CD4-positive, alpha-beta T cell treated with Interferon gamma for 1 hour (primary cell): ENCODE data around the gene HECTD4.
A peak's percentile ranks its signal among the peaks of the same experiment; 100 is the strongest.

Experiments used
- DNase-seq: peaks from one replicate; pipeline ENCODE4 v3.0.0-alpha.2; 2020

Gene HECTD4

DNA sequence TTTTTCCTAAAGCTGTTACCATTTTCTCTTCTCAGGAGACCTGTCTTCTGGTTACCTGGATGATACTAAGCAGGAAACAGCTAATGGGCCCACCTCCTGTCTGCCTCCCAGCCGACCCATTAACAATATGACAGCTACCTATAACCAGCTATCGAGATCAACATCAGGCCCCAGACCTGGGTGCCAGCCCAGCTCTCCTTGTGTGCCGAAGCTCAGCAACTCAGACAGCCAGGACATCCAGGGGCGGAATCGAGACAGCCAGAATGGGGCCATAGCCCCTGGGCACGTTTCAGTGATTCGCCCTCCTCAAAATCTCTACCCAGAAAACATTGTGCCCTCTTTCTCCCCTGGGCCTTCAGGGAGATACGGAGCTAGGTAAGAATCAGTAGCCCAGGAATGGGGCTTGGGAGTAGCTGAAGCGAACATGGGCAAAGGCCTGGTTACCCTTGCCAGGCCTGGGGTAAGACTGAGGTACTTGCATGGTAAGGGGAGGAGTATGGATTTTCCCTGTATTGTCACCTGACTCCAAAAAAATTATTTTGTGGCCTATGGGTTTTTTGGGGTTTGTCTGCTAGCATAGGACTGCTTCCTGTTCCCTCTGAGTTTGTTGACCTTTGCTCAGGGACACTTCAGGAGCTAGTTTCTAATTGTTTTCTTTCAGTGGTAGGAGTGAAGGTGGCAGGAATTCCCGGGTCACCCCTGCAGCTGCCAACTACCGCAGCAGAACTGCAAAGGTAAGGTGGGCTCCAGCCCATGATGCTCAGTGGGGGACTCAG, 230.3 kb downstream of the HECTD4 start:
- no peak for DNase-seq

GRCh38 chr12:112149596-112149995, 232.6 kb downstream of the HECTD4 start:
- no peak for DNase-seq

DNA sequence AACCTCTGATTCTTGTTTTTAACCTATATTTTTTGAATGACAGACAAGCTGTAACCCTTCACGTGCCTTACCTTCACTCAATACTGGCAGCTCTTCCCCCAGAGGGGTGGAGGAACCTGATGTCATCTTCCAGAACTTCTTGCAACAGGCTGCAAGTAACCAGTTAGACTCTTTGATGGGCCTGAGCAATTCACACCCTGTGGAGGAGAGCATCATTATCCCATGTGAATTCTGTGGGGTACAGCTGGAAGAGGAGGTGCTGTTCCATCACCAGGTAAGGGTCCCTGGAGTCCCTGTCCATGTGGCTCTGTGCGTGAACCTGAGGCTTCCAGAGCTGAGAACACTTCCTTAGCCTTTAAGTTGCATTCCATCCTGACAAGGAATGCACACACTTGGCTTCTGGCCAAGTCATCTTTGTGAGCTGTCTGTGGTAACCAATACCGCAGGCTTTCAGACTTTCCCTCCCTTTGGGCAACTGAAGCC, 234.2 kb downstream of the HECTD4 start:
- DNase-seq, result no peak

- no peak for DNase-seq
Measured at GRCh38 chr12:112146123-112146522, 236.1 kb downstream of the HECTD4 start.

- DNase-seq, result no peak
Measured at GRCh38 chr12:112140728-112141127, 241.5 kb downstream of the HECTD4 start.

GRCh38 chr12:112134731-112135130, 247.5 kb downstream of the HECTD4 start:
- no peak for DNase-seq

GRCh38 chr12:112133418-112133817, 248.8 kb downstream of the HECTD4 start:
- DNase-seq, result no peak

DNA sequence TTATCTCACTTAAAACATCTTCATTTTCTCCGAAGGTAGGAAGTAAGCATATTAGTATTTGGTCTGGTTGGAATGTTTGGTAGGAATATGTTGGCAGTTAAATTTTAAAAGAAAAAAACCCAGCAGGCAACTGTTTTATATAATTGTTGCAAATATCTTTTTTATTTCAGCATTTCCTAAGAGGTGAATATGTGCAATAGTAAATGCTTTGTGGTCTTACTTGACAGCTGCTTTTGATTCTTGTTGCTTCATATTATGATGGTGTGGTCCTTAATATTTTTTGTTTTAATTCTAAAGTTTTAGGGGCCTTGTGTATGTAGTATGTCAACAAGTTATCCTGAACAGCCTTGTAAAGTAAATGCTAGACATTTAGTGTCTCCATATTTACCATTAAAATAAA, 250.5 kb downstream of the HECTD4 start:
- no peak for DNase-seq

DNA sequence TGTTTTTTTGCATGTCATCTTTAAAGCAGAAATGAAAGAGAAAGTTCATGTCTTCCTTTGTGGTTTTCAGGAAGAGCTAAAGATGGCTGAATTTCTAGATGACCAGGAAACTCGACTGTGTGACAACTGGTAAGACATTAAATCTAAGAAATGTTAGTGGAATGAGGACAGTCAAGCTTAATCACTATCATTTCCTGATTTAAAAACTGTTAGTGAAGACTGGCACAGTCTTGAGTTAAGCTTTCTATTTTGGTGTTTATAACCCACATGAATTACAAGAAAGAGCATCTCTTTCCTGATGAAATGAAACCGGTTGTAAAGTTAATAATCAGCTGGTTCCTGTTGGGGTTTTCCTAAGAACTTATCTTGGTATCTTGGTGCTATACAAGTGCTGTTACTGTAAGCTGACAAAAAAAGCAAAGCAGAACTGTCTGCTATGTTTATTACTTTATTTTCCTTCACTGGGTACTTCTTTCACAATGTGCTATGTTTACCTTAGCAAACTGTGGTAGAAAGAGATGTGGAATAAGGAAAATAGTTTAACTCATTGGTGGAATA, 251.7 kb downstream of the HECTD4 start:
- DNase-seq, result no peak

DNA sequence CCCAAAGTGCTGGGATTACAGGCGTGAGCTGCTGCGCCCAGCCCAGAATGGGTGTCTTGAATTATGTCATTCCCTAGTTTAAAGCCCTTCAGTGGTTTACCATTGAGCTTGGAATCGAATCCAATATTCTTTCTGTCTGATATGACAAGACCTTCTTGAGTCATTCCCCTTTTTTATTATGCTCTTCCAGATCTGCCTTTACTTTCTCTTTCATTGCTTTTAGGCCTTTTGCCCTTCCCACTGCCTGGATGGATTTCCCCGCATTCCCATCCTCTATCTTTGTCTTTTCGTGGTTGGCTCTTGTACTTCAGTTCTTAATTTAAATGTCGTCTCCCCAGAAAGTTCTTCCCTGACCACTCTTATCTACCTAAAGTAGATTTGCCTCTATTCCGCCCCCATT, 255.3 kb downstream of the HECTD4 start:
- no peak for DNase-seq

GRCh38 chr12:112126000-112126438, 256.2 kb downstream of the HECTD4 start:
- DNase-seq, result no peak

DNA sequence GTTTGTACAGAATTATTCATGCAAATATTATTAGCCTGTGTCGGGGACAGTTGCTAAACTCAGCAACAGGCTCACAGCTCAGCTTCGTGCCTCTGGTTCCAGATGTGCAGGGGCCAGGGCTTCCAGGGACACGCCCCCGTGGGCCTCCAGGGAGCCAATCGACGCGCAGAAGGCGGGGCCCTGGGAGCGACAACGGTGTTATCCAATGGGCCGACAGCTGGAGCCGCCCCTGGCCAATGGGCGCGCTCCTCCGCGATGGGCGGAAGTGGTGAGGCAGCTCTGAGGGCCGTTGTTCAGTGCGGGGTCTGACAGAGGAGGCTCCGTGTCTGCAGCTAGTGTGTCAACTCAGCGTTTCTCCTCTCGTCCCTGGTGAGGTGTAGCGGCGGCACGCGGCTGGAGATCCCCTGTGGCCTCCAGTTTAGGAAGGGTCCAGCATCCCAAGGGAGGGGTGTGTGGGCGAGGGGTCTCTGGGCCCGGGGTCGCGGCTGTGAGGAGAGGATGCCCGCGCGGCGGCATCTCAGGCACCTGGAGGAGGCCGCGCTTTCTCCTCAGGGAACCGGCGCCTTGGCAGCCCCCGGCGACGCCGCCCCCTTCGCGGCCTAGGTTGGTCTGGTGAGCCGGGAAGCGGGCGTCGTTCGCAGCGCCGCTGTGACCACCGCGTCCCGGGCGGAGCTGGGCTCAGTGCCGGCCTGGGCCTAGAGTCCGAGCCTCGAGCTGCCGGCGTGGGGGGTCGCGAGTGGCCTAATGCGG, 256.8 kb downstream of the HECTD4 start, which contains the start of gene TRAFD1:
TRAFD1 (plus strand) TSS at position 311 of the 750 bp plus-strand sequence. CDS start 4,963 bp downstream, outside the sequence.
- peak; percentile 97 for DNase-seq

- no peak for DNase-seq
Measured at GRCh38 chr12:112124918-112125249, 257.3 kb downstream of the HECTD4 start.

DNA sequence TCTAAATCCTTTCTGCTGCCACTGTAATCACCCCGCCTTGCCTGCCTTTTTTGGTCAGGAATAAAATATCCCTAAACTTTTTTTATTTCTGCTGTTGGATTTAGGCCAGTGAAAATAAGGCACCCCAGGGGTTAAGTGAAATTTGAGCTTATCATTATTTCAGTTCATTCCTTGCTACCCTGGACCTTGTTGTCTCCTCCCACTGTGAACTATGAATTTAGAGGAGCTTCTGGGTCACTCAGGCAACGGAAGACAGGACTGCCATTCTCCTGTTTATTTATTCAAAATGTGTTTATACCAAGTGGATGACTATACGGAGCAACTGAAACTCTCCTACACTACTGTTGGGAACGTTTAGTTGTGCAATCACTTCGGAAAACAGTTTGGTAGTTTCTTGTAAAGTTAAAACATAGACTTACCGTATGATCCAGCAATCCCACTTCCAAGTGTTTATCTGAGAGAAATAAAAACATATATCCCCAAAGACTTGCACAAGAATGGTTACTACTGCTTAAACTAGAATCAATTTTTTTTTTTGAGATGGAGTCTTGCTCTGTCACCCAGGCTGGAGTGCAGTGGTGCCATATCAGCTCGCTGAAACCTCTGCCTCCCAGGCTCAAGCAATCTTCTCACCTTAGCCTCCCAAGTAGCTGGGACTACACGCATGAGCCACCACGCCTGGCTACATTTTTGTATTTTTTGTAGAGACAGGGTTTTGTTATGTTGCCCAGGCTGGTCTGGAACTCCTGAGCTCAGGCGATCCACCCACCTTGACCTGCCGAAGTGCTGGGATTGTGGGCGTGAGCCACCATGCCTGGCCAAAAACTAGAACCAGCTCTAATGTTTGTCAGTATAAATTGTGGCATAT, 259.2 kb downstream of the HECTD4 start:
- no peak for DNase-seq

DNA sequence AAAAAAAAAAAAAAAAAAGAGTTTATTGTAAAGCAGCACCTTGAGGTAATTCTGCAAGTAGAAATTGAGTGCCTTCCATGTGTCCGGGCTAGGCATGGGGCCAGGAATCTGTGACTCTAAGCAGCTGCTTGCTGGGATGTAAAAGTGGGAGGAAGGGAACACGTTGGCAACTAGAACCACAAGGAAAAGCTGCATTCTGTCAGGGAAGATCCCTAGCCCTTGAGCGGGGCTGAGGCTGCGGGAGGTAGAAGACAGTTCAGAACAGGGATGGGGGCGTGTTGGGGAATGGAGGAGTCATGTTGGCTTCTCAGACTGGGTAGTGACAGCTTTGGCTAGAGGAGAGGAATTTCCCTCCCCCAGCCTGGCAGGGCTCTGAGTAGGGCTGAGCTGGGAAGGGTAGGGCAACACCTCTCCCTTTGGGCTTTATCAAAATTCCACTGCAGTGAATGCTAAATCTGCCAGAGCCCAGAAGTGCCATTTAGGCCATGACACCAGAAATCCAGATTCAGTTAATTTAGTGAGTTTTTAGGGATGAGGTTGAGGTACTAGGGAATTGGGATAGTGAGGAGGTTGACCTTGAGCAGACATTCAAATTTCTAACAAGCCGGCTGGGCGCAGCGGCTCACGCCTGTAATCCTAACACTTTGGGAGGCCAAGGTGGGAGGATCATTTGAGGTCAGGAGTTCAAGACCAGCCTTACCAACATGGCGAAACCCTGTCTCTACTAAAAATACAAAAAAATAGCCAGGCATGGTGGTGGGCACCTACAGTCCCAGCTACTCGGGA, 260.3 kb downstream of the HECTD4 start:
- DNase-seq, result no peak

GRCh38 chr12:112117685-112118084, 264.5 kb downstream of the HECTD4 start:
- DNase-seq, result no peak

DNA sequence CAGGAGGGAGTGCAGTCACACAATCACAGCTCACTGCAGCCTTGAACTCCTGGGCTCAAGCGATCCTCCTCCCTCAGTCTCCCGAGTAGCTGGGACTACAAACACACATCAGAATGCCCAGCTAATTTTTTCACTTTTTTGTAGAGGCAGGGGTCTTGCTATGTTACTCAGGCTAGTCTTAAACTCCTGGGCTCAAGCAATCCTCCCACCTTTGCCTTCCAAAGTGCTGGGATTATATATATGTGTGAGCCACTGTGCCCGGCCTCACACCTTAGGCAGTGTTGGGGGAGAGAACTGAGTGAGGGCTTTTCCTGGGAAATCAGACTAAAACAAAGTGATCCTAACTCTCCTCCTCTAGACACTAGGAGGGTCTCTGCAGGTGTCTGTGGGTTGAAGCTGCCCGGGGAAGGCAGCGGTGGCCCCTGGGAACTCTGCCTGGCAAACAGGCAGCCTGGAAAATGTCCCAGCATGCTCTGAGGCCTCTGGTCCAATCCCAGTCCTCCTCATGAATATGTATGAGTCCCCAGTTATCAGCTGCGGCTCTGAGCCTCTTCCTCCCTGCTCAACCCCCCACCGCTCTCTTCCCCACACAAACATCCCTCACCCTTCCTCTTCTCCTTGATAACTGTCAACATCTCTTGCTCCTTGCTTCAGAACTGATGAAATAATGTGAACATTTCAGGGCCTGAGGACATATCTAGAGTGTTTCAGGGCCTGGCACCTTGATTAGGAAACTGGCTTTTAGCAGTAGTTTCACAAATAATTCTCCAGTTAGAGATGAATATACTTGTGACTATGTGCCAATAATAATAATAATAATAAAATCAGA, 265.8 kb downstream of the HECTD4 start:
- peak; percentile 36 for DNase-seq

DNA sequence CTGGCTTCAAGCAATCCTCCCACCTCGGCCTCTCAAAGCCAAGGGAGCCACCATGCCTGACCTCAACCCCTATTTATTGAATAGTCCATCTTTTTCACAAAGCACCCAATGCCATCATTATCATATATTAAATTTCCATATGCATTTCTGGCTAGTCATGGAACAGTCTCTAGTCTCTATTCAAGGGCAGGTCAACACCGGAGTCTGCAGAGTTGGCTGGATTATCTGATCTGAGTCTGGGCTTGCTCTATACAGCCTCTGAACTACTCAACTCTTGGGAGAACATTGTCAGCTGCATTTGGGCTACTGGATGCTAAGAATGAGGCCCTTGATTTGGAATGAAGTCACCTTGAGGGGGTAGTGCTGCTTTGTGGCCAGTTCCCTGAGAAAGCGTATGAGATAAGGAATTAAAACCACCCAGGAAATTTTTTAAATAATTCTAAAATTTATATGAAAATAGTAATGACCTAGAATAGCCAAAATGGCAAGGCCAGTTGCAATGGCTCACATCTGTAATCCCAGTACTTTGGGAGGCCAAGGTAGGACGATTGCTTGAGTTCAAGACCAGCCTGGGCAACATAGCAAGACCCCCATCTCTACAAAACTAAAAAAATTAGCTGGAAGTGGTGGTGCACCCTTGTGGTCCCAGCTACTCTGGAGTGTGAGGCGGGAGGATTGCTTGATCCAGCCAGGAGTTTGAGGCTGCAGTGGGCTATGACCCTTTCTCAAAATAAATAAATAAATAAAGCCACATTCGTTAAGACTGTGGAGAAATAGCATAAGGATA, 266.8 kb downstream of the HECTD4 start:
- DNase-seq, result no peak

- DNase-seq, result no peak
Measured at GRCh38 chr12:112112409-112113133, 269.7 kb downstream of the HECTD4 start.
